Measurements from ENCODE around the gene RAD23B. TPM values are rescaled to one million over a fixed set of nuclear protein-coding genes. Genes with fewer than 3 reads are reported as not detected.
"Not testable (repeated sequence)": the region's sequence is repeated elsewhere in the genome, so short reads cannot be mapped to it uniquely, and the experiment has no call there.

Gene RAD23B
- total RNA-seq, 2 experiments from 2014 or later: 104 to 106 TPM

DNA sequence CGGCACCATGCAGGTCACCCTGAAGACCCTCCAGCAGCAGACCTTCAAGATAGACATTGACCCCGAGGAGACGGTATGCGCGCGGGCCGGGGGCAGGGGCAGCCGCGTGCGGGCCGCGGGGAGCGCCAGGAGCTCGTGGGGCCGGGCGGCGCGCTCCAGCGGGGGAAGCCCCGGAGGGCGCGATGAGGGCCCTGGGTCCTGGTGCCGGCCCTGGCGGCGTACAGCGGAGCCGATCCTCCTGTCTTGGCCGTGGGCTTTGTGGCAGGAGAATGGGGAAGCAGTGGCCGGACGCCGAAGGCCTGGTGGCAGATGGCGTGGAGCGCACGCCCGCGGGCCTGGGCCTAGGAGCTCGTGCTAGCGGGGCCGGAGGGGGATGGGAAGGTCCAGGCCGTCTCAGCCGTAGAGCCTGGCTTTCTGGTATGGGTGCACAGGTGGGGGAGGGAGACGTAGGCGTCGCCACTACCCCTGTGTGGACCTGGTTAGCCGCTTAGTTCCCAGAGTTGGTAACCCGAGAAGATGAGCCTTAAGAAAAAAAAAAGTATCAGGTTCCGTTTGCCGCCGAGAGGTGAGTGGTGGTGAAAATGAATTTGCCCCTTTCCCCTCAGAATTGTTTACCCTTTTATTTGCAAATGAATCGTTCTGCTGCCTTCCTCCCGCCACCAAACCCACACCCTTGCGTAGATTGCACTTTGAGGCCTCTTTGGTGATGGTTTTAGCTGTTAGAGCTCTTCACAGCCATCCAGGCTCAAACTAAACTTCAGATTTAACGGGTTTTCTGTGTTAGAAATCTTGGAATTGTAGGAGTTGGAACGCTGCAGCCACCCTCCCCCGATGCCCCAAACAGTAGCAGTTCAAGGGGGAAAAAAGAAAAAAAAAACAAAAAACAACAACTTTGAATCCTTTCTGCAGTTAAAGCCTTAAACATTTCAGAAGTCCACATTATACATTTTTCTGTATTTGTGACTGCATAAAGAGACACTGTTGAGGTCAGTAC lies 841 bp downstream of the RAD23B start:
- peak; percentile 46 for ATAC-seq
- peak overlapping the region; percentile 92 for H3K4me3 Mint-ChIP-seq
- no peaks in the 10 kb centered on the region for H3K9me3 Mint-ChIP-seq (ENCODE audit: insufficient read depth)
- peak overlapping the region; percentile 92 for H3K27ac Mint-ChIP-seq
- H3K27me3 Mint-ChIP-seq (ENCODE audit: low read depth): no peaks in the 10 kb centered on the region
- peaks cover 27% of the 10 kb centered on the region for H3K36me3 Mint-ChIP-seq (ENCODE audit: low read depth)
- DNase-seq: peak; percentile 79
- CTCF ChIA-PET: interaction anchor here (0.8 to 4.0 kb wide), 5 partner anchors 29 to 62 kb away, joined by 3 to 26 read pairs (median 3); no protein-coding TSS in a partner anchor
- H3K4me1 Mint-ChIP-seq (ENCODE audit: low read depth): peaks cover 50% of the 10 kb centered on the region
- POLR2A ChIA-PET: interaction anchor here (0.5 to 1.4 kb wide), 10 partner anchors 12 to 61 kb away, joined by 3 to 10 read pairs (median 4); no protein-coding TSS in a partner anchor

DNA sequence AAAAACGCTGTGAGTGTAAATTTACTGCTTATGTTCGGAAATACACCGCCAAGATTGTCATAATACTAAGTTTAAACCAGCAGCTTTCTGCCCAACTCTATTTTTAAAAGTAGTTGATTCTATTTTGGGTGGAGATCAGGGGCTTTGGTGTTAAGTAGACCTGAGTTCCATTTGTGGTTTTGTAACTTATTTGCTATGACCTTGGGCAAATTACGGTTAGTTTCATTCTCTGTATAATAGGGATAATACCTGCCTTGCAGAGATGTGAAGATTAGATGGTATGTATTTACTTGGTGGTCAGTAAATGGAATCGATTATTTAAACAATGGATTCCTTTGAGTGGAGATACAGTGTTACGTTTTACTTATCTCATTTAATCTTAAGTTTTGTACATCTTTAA lies 1.6 kb downstream of the RAD23B start:
- peaks cover 27% of the 10 kb centered on the region for H3K36me3 Mint-ChIP-seq (ENCODE audit: low read depth)
- peak overlapping the region; percentile 92 for H3K27ac Mint-ChIP-seq
- ChIA-PET CTCF (interaction anchor here (0.8 to 4.0 kb wide), 3 partner anchors 46 to 61 kb away, joined by 3 to 26 read pairs (median 3); no protein-coding TSS in a partner anchor), POLR2A (interaction anchor here (0.7 to 1.4 kb wide), 4 partner anchors 11 to 38 kb away, joined by 3 to 5 read pairs (median 4); no protein-coding TSS in a partner anchor)
- DNase-seq (no peak), ATAC-seq (no peak)
- H3K27me3 Mint-ChIP-seq (ENCODE audit: low read depth): no peaks in the 10 kb centered on the region
- H3K4me1 Mint-ChIP-seq (ENCODE audit: low read depth): peaks cover 57% of the 10 kb centered on the region
- H3K9me3 Mint-ChIP-seq (ENCODE audit: insufficient read depth): no peaks in the 10 kb centered on the region
- peak overlapping the region; percentile 92 for H3K4me3 Mint-ChIP-seq

DNA sequence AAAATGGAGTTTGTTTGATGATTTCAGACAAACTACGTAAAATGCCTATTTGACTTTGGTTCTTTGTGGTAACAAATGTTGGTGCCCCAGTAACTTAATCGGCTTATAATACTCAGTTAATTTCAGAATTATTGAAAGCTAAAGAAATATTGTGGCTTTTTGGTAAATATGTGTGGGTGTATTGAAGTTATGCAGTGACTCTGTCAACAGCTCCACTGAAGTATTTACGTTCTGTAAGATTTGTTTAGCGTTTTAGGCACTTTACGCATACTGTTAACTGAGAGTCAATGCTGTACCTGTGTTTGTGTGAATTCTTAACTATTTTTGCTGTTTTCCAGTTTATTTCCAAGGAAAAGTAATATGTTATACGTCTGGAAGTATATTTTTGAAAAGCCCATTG lies 2.2 kb downstream of the RAD23B start:
- POLR2A ChIA-PET: no interaction called here
- peaks cover 32% of the 10 kb centered on the region for H3K36me3 Mint-ChIP-seq (ENCODE audit: low read depth)
- ATAC-seq: no peak

DNA sequence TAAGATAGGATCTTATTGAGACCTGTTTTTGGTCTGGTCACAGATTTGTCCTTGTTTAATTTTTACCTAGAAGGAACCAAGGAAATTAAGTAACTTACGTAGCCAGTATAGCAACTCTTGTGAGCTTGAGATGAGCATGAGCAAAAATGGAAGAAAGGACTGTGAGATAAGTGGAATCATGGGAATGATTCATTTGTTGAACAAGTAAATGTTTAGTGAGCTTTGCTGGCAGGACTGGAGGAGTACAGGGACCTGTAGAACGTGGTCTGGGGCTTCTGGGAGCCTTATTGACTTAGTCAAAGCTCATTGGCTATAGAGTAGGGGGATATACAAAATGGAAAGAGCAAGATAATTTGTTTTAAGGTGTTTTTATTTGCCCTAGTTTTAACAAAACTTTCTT lies 3.0 kb downstream of the RAD23B start:
- H3K9me3 Mint-ChIP-seq (ENCODE audit: insufficient read depth): no peaks in the 10 kb centered on the region
- H3K4me3 Mint-ChIP-seq: peak overlapping the region; percentile 92
- ATAC-seq: no peak
- peak overlapping the region; percentile 56 for H3K27ac Mint-ChIP-seq
- ChIA-PET POLR2A (no interaction called here), CTCF (interaction anchor here (1.2 to 2.3 kb wide), 3 partner anchors 14 to 55 kb away, joined by 3 to 12 read pairs (median 4); no protein-coding TSS in a partner anchor)
- peaks cover 63% of the 10 kb centered on the region for H3K4me1 Mint-ChIP-seq (ENCODE audit: low read depth)
- DNase-seq: no peak
- H3K36me3 Mint-ChIP-seq (ENCODE audit: low read depth): peaks cover 32% of the 10 kb centered on the region
- no peaks in the 10 kb centered on the region for H3K27me3 Mint-ChIP-seq (ENCODE audit: low read depth)

More for the DNA sequence above, 2.2 kb downstream of the RAD23B start:
- no peaks in the 10 kb centered on the region for H3K9me3 Mint-ChIP-seq (ENCODE audit: insufficient read depth)
- no peak for DNase-seq
- H3K4me3 Mint-ChIP-seq: peak overlapping the region; percentile 92
- CTCF ChIA-PET: interaction anchor here (1.0 to 2.3 kb wide), 2 partner anchors 56 to 60 kb away, joined by 3 to 12 read pairs; no protein-coding TSS in a partner anchor
- no peaks in the 10 kb centered on the region for H3K27me3 Mint-ChIP-seq (ENCODE audit: low read depth)
- H3K27ac Mint-ChIP-seq: peak overlapping the region; percentile 92
- peaks cover 63% of the 10 kb centered on the region for H3K4me1 Mint-ChIP-seq (ENCODE audit: low read depth)

DNA sequence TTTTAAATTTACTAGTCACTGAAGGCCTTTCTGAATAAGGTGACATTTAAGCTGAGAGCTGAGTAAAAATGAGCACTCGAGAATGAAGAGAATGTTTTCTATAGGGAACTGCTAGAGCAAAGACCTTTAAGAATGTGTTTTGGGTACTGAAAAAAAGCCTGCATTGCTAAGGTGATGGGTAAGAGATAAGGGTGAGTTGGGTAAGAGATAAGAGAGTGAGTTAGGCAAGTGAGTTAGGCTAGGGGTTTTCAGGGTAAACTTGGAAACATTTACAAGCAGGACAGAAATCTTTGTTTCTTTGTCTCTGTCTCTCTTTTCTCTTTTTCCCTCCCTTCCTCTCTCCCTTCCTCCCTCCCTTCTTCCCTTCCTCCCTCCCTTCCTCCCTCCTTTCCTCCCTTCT lies 5.6 kb downstream of the RAD23B start:
- Mint-ChIP-seq H3K36me3 (ENCODE audit: low read depth) (peaks cover 38% of the 10 kb centered on the region), H3K4me3 (no peak overlapping the region), H3K4me1 (ENCODE audit: low read depth) (peaks cover 57% of the 10 kb centered on the region), H3K27me3 (ENCODE audit: low read depth) (no peaks in the 10 kb centered on the region), H3K27ac (no peak overlapping the region), H3K9me3 (ENCODE audit: insufficient read depth) (no peaks in the 10 kb centered on the region)
- POLR2A ChIA-PET: no interaction called here
- CTCF ChIA-PET: interaction anchor here (0.9 to 1.0 kb wide), 2 partner anchors 12 to 52 kb away, joined by 3 to 6 read pairs; no protein-coding TSS in a partner anchor
- DNase-seq: no peak
- no peak for ATAC-seq

DNA sequence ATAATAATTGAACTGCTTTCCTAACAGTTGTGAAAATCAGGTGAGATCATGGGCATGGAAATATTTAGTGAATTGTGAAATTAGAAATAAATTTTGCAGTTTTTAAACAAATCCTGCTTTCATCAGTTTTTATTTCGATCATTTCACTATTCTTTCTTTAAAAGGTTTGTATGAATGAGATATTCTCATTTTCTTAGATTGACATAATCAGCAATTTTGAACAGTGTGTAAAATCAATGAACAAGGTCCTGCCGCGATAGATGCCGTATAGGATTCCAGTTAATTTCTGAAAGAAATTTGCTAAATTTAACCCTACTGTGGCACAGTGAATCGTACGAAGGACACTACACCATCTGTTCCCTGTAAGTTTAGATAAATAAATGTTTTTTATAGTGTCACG lies 7.5 kb downstream of the RAD23B start:
- H3K27ac Mint-ChIP-seq: no peak overlapping the region
- H3K27me3 Mint-ChIP-seq (ENCODE audit: low read depth): no peaks in the 10 kb centered on the region
- no peak for DNase-seq
- H3K4me3 Mint-ChIP-seq: no peak overlapping the region
- ChIA-PET POLR2A (no interaction called here), CTCF (interaction anchor here (0.7 kb wide), 1 partner anchor 1945 kb away, joined by 3 read pairs; no protein-coding TSS in a partner anchor)
- ATAC-seq: no peak
- H3K9me3 Mint-ChIP-seq (ENCODE audit: insufficient read depth): no peaks in the 10 kb centered on the region
- H3K4me1 Mint-ChIP-seq (ENCODE audit: low read depth): peaks cover 67% of the 10 kb centered on the region
- peaks cover 25% of the 10 kb centered on the region for H3K36me3 Mint-ChIP-seq (ENCODE audit: low read depth)

DNA sequence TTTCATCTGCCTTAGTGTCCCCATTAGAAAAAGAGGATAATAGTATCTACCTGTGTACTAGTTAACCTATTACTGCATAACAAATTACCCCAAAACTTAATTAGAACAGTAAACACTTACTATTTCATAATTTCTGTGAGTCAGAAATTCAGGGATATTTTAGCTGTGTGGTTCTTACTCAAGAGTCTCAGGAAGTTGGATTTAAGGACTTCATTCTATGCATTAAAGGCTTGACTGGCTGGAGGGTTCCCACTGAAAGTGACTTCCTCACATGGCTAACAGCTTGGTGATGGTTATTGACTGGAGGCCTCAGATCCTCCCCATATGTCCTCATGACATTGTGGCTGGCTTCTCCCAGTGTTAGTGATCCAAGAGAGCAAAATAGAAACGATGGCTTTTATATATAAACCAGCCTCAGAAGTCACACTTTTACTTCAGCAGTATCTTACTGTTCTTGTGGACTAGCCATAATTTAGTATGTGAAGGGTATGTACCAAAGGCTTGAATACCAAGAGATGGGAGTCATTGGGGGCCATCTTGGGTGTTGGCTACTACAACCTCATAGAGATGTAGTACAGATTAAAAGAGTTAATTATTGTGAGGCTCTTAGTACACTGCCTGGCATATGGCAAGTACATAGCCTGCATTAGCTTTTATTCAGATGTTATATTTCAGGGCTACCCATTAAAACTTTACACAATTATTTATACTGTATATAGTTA lies 9.9 kb downstream of the RAD23B start:
- no peaks in the 10 kb centered on the region for H3K9me3 Mint-ChIP-seq (ENCODE audit: insufficient read depth)
- no peak overlapping the region for H3K4me3 Mint-ChIP-seq
- POLR2A ChIA-PET: no interaction called here
- H3K4me1 Mint-ChIP-seq (ENCODE audit: low read depth): peaks cover 57% of the 10 kb centered on the region
- H3K27me3 Mint-ChIP-seq (ENCODE audit: low read depth): no peaks in the 10 kb centered on the region
- peaks cover 23% of the 10 kb centered on the region for H3K36me3 Mint-ChIP-seq (ENCODE audit: low read depth)
- CTCF ChIA-PET: no interaction called here
- no peak for ATAC-seq
- no peak overlapping the region for H3K27ac Mint-ChIP-seq
- no peak for DNase-seq

DNA sequence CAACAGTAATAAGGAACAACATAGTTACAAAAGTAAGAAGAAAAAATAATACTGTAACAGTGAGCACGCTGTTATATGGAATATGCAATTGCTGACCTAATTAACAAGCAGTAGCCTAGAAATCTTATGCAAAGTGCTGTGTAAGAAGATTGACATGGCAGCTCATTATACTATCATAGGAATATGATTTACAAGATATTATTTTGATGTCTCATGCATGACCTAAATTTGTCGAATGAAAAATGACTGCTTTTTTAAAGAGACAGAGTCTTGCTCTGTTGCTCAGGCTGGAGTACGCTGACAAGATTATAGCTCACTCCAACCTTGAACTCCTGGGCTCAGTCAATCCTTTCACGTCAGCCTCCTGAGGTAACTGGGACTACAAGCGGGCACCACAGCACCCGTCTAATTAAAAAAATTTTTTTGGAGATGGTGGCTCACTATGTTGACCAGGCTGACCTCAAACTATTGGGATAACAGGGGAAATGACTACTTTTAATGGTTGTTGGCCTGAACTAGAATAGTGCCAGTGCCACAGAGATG lies 10.5 kb downstream of the RAD23B start:
- H3K4me1 Mint-ChIP-seq (ENCODE audit: low read depth): peaks cover 52% of the 10 kb centered on the region
- no peaks in the 10 kb centered on the region for H3K9me3 Mint-ChIP-seq (ENCODE audit: insufficient read depth)
- ATAC-seq: no peak
- no peak overlapping the region for H3K27ac Mint-ChIP-seq
- H3K36me3 Mint-ChIP-seq (ENCODE audit: low read depth): peaks cover 21% of the 10 kb centered on the region
- CTCF ChIA-PET: interaction anchor here (0.9 kb wide), 1 partner anchor 16 kb away, joined by 3 read pairs; no protein-coding TSS in a partner anchor
- POLR2A ChIA-PET: no interaction called here
- DNase-seq: no peak
- H3K27me3 Mint-ChIP-seq (ENCODE audit: low read depth): no peaks in the 10 kb centered on the region
- H3K4me3 Mint-ChIP-seq: no peak overlapping the region

DNA sequence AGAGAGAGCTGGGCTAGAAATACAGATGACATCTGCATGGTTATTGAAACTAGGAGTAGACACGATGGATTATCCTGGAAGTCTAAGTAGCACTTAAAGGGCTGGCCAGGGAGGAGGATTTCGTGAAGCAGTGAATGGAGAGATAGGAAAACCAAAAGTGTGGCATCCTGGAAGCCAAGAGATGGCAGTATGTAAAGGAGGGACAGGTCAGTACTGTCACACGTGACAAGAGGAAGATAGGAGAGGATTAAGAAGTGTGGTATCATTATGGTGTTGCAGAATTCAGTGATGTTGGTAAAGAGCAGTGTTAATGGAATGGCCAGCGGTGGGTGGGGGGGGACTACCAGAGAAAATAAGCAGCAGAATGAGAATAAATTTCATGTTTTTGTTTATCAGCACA lies 11.7 kb downstream of the RAD23B start:
- no peak overlapping the region for H3K27ac Mint-ChIP-seq
- H3K36me3 Mint-ChIP-seq (ENCODE audit: low read depth): peaks cover 23% of the 10 kb centered on the region
- ChIA-PET CTCF (no interaction called here), POLR2A (no interaction called here)
- no peaks in the 10 kb centered on the region for H3K27me3 Mint-ChIP-seq (ENCODE audit: low read depth)
- ATAC-seq: no peak
- no peaks in the 10 kb centered on the region for H3K9me3 Mint-ChIP-seq (ENCODE audit: insufficient read depth)
- no peak for DNase-seq
- no peak overlapping the region for H3K4me3 Mint-ChIP-seq
- peaks cover 50% of the 10 kb centered on the region for H3K4me1 Mint-ChIP-seq (ENCODE audit: low read depth)

DNA sequence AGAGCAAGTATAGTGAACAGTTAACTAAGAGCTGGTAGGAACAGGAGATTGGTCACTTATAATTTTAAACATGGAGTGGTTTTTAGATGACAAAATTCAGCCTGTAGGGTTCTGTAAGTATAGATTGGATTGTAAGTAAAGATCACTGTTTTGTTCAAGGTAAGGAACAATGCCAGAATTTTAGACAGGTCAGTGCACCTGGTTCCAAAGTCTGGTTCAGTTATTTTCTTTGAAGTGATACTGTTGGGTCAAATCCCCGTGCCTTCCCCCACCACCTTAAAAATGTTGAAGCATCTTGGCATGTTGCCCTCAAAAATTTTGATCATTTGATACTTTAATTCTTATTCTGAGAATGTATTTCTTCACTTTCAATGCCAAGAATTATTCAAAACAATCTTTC lies 12.9 kb downstream of the RAD23B start:
- no peak for ATAC-seq
- Mint-ChIP-seq H3K27ac (peak overlapping the region; percentile 23), H3K4me1 (ENCODE audit: low read depth) (peaks cover 42% of the 10 kb centered on the region), H3K4me3 (no peak overlapping the region), H3K27me3 (ENCODE audit: low read depth) (no peaks in the 10 kb centered on the region), H3K9me3 (ENCODE audit: insufficient read depth) (no peaks in the 10 kb centered on the region), H3K36me3 (ENCODE audit: low read depth) (peaks cover 20% of the 10 kb centered on the region)
- no peak for DNase-seq
- CTCF ChIA-PET: interaction anchor here (1.0 to 1.3 kb wide), 2 partner anchors 8 to 46 kb away, joined by 3 to 4 read pairs; no protein-coding TSS in a partner anchor
- POLR2A ChIA-PET: interaction anchor here (0.5 kb wide), 1 partner anchor 12 kb away, joined by 3 read pairs; no protein-coding TSS in a partner anchor

DNA sequence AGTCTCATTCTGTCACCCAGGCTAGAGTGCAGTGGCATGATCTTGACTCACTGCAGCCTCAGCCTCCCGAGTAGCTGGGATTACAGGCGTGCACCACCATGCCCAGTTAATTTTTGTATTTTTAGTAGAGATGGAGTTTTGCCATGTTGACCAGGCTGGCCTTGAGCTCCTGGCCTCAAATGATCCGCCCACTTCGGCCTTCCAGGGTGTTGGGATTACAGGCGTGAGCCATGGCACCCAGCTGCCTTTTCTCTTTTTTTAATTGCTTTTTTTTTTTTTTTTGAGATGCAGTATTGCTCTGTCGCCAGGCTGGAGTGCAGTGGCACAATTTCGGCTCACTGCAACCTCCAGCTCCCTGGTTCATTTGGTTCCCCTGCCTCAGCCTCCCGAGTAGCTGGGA lies 13.5 kb downstream of the RAD23B start:
- POLR2A ChIA-PET: interaction anchor here (1.2 kb wide), 1 partner anchor 13 kb away, joined by 4 read pairs; no protein-coding TSS in a partner anchor
- CTCF ChIA-PET; ATAC-seq; H3K9me3 Mint-ChIP-seq (ENCODE audit: insufficient read depth); DNase-seq; H3K27ac Mint-ChIP-seq; H3K4me3 Mint-ChIP-seq; H3K27me3 Mint-ChIP-seq (ENCODE audit: low read depth): not testable (repeated sequence)
- H3K36me3 Mint-ChIP-seq (ENCODE audit: low read depth): peaks cover 21% of the 10 kb centered on the region
- peaks cover 41% of the 10 kb centered on the region for H3K4me1 Mint-ChIP-seq (ENCODE audit: low read depth)

Measured in activated CD8-positive, alpha-beta T cell treated with anti-CD3 and anti-CD28 coated beads, Interleukin-2, amount 10 ng/mL, durations not matched to agents 7 days and 5 days (primary cell).